HL-60/S4 treated with retinoic acid at 250 ng/mL for 4 days and 3 days (cell line): Measurements from ENCODE around the gene CYP2F1.
"Not testable (repeated sequence)": the region's sequence is repeated elsewhere in the genome, so short reads cannot be mapped to it uniquely, and the experiment has no call there.

Experiments
- in situ Hi-C: fragments of 300-500 bp; cut with MboI; formaldehyde crosslinking; loops from 2 replicates; pipeline ENCODE4 v1.7.0; 2022; ENCODE audit warnings: low sequenced_read_pairs

CYP2F1 gene

GRCh38 chr19:41126765-41127203, 12.6 kb downstream of the CYP2F1 start:
- in situ Hi-C loops: loop anchor here (25.0 kb wide), 1 partner anchor 464 kb away; no protein-coding TSS in a partner anchor

GRCh38 chr19:41127362-41127761, 13.1 kb downstream of the CYP2F1 start:
- in situ Hi-C loops: loop anchor here (25.0 kb wide), 1 partner anchor 465 kb away; no protein-coding TSS in a partner anchor

- in situ Hi-C loops: loop anchor here (25.0 kb wide), 1 partner anchor 466 kb away; no protein-coding TSS in a partner anchor
These were observed 13.6 kb downstream of the CYP2F1 start for GRCh38 chr19:41127801-41128300.

- in situ Hi-C loops: loop anchor here (25.0 kb wide), 1 partner anchor 466 kb away; no protein-coding TSS in a partner anchor
These were observed 14.5 kb downstream of the CYP2F1 start for GRCh38 chr19:41128692-41129091.

- in situ Hi-C loops: loop anchor here (25.0 kb wide), 1 partner anchor 469 kb away; no protein-coding TSS in a partner anchor
These were observed 17.0 kb downstream of the CYP2F1 start for GRCh38 chr19:41131186-41131585.

GRCh38 chr19:41133260-41133659, 19.0 kb downstream of the CYP2F1 start:
- in situ Hi-C loops: loop anchor here (25.0 kb wide), 1 partner anchor 471 kb away; no protein-coding TSS in a partner anchor

- in situ Hi-C loops: loop anchor here (25.0 kb wide), 1 partner anchor 472 kb away; no protein-coding TSS in a partner anchor
These were observed 20.4 kb downstream of the CYP2F1 start for GRCh38 chr19:41134616-41135015.

GRCh38 chr19:41135390-41136384, 21.5 kb downstream of the CYP2F1 start:
- in situ Hi-C loops: loop anchor here (25.0 kb wide), 1 partner anchor 473 kb away; no protein-coding TSS in a partner anchor

- in situ Hi-C loops: loop anchor here (25.0 kb wide), 1 partner anchor 475 kb away; no protein-coding TSS in a partner anchor
These were observed 22.6 kb downstream of the CYP2F1 start for GRCh38 chr19:41136636-41137455.

GRCh38 chr19:41144403-41144802, 30.2 kb downstream of the CYP2F1 start:
- in situ Hi-C loops: loop anchor here (25.0 kb wide), 1 partner anchor 482 kb away; no protein-coding TSS in a partner anchor

GRCh38 chr19:41149831-41150230, 35.6 kb downstream of the CYP2F1 start:
- in situ Hi-C loops: loop anchor here (25.0 kb wide), 1 partner anchor 488 kb away; no protein-coding TSS in a partner anchor

- in situ Hi-C loops: not testable (repeated sequence)
These were observed 36.8 kb downstream of the CYP2F1 start for GRCh38 chr19:41150986-41151385.

GRCh38 chr19:41154060-41154459, 39.8 kb downstream of the CYP2F1 start:
- in situ Hi-C loops: no loop called here

GRCh38 chr19:41156207-41156606, 42.0 kb downstream of the CYP2F1 start:
- in situ Hi-C loops: no loop called here

GRCh38 chr19:41159881-41160280, 45.6 kb downstream of the CYP2F1 start:
- in situ Hi-C loops: no loop called here

- in situ Hi-C loops: no loop called here
These were observed 47.7 kb downstream of the CYP2F1 start for GRCh38 chr19:41161903-41162302.

GRCh38 chr19:41166944-41167804, 52.9 kb downstream of the CYP2F1 start:
- in situ Hi-C loops: no loop called here

GRCh38 chr19:41172297-41173164, 58.3 kb downstream of the CYP2F1 start:
- in situ Hi-C loops: no loop called here
